ENCODE results near the gene RASSF7. TPM values are rescaled to one million over a fixed set of nuclear protein-coding genes. Genes with fewer than 3 reads are reported as not detected.

Gene RASSF7
- total RNA-seq, 1 donor from 2014 or later, result 4.4 TPM

- no peak for ATAC-seq (ENCODE audit: poor library complexity)
- intact Hi-C loops (cut with DNase I), result no loop called here
- DNase-seq, result no peak
Measured at GRCh38 chr11:530960-531831, 29.6 kb upstream of the RASSF7 start.

- intact Hi-C loops (cut with DNase I), result no loop called here
- no peak for ATAC-seq (ENCODE audit: poor library complexity)
- no peak for DNase-seq
Measured at GRCh38 chr11:531919-532526, 28.7 kb upstream of the RASSF7 start.

GRCh38 chr11:532527-532985, 28.2 kb upstream of the RASSF7 start:
- intact Hi-C loops (cut with DNase I), result no loop called here
- DNase-seq, result no peak
- no peak for ATAC-seq (ENCODE audit: poor library complexity)

- ATAC-seq (ENCODE audit: poor library complexity) (no peak), DNase-seq (no peak)
- intact Hi-C loops (cut with DNase I), result no loop called here
Measured at GRCh38 chr11:532986-533585, 27.7 kb upstream of the RASSF7 start.

- ATAC-seq (ENCODE audit: poor library complexity) (no peak), DNase-seq (peak; percentile 39)
- intact Hi-C loops (cut with DNase I), result no loop called here
Measured at GRCh38 chr11:533586-534395, 27.0 kb upstream of the RASSF7 start.

- DNase-seq (peak; percentile 56), ATAC-seq (ENCODE audit: poor library complexity) (no peak)
Measured at GRCh38 chr11:534396-535209, 26.2 kb upstream of the RASSF7 start.

GRCh38 chr11:535210-535518, 25.6 kb upstream of the RASSF7 start:
- intact Hi-C loops (cut with DNase I), result no loop called here
- no peak for ATAC-seq (ENCODE audit: poor library complexity)
- no peak for DNase-seq

More at GRCh38 chr11:534396-535209, 26.2 kb upstream of the RASSF7 start:
- intact Hi-C loops (cut with DNase I), result no loop called here

GRCh38 chr11:535519-536454, 25.0 kb upstream of the RASSF7 start, which contains the start of gene HRAS:
Gene HRAS, minus strand, starts transcription at chr11:535576.
- DNase-seq (peak; percentile 97), ATAC-seq (ENCODE audit: poor library complexity) (peak; percentile 95)
- intact Hi-C loops (cut with DNase I), result no loop called here

GRCh38 chr11:536841-537621, 23.7 kb upstream of the RASSF7 start, which contains the start of gene LRRC56:
Gene LRRC56, plus strand, starts transcription at chr11:537527. Its CDS starts 3,158 bp downstream, at chr11:540685.
- intact Hi-C loops (cut with DNase I), result no loop called here
- peak; percentile 18 for ATAC-seq (ENCODE audit: poor library complexity)
- DNase-seq, result peak; percentile 87

- no peak for ATAC-seq (ENCODE audit: poor library complexity)
- intact Hi-C loops (cut with DNase I), result no loop called here
- no peak for DNase-seq
Measured at GRCh38 chr11:537622-538430, 22.9 kb upstream of the RASSF7 start.

- DNase-seq, result no peak
- no peak for ATAC-seq (ENCODE audit: poor library complexity)
- intact Hi-C loops (cut with DNase I), result no loop called here
Measured at GRCh38 chr11:538431-539051, 22.2 kb upstream of the RASSF7 start.

GRCh38 chr11:539971-540481, 20.7 kb upstream of the RASSF7 start:
- intact Hi-C loops (cut with DNase I), result no loop called here
- no peak for DNase-seq

GRCh38 chr11:540583-541432, 20.0 kb upstream of the RASSF7 start:
- intact Hi-C loops (cut with DNase I), result no loop called here
- ATAC-seq (ENCODE audit: poor library complexity) (no peak), DNase-seq (no peak)

More at GRCh38 chr11:539971-540481, 20.7 kb upstream of the RASSF7 start:
- no peak for ATAC-seq (ENCODE audit: poor library complexity)

GRCh38 chr11:541433-541885, 19.3 kb upstream of the RASSF7 start:
- intact Hi-C loops (cut with DNase I), result no loop called here
- no peak for ATAC-seq (ENCODE audit: poor library complexity)
- DNase-seq, result peak; percentile 36
